Measurements from ENCODE around the gene ANKRD2.
A peak's percentile ranks its signal among the peaks of the same experiment; 100 is the strongest.
"Not testable (repeated sequence)": the region's sequence is repeated elsewhere in the genome, so short reads cannot be mapped to it uniquely, and the experiment has no call there.

The ANKRD2 gene

GRCh38 chr10:97572214-97572989, at the start of gene ANKRD2:
TSS of gene ANKRD2 (plus strand) at chr10:97572779. CDS start at chr10:97572789, 10 bp downstream.
- peak; percentile 69 for DNase-seq (ENCODE audit: low spot score)

- no peak for DNase-seq (ENCODE audit: low spot score)
These were observed 49.6 kb upstream of the ANKRD2 start for GRCh38 chr10:97522937-97523336.

- DNase-seq (ENCODE audit: low spot score) = no peak
These were observed 47.5 kb upstream of the ANKRD2 start for GRCh38 chr10:97525086-97525485.

GRCh38 chr10:97525683-97526110, 46.9 kb upstream of the ANKRD2 start:
- DNase-seq (ENCODE audit: low spot score) = no peak

- not testable (repeated sequence) for DNase-seq (ENCODE audit: low spot score)
These were observed 43.7 kb upstream of the ANKRD2 start for GRCh38 chr10:97528876-97529275.

GRCh38 chr10:97529685-97530465, 42.7 kb upstream of the ANKRD2 start:
- DNase-seq (ENCODE audit: low spot score) = no peak

GRCh38 chr10:97531401-97531986, 41.1 kb upstream of the ANKRD2 start:
- DNase-seq (ENCODE audit: low spot score) = no peak

GRCh38 chr10:97532935-97533671, 39.5 kb upstream of the ANKRD2 start:
- DNase-seq (ENCODE audit: low spot score) = no peak

GRCh38 chr10:97533888-97534287, 38.7 kb upstream of the ANKRD2 start:
- DNase-seq (ENCODE audit: low spot score) = no peak

- peak; percentile 33 for DNase-seq (ENCODE audit: low spot score)
These were observed 37.7 kb upstream of the ANKRD2 start for GRCh38 chr10:97534746-97535367.

- no peak for DNase-seq (ENCODE audit: low spot score)
These were observed 35.3 kb upstream of the ANKRD2 start for GRCh38 chr10:97537186-97537869.

GRCh38 chr10:97538411-97538810, 34.2 kb upstream of the ANKRD2 start:
- DNase-seq (ENCODE audit: low spot score) = no peak

GRCh38 chr10:97538839-97539238, 33.7 kb upstream of the ANKRD2 start:
- no peak for DNase-seq (ENCODE audit: low spot score)

GRCh38 chr10:97539523-97540200, 32.9 kb upstream of the ANKRD2 start:
- no peak for DNase-seq (ENCODE audit: low spot score)

GRCh38 chr10:97540669-97541500, 31.7 kb upstream of the ANKRD2 start:
- DNase-seq (ENCODE audit: low spot score) = no peak

GRCh38 chr10:97542169-97543024, 30.2 kb upstream of the ANKRD2 start:
- DNase-seq (ENCODE audit: low spot score) = no peak

- DNase-seq (ENCODE audit: low spot score) = no peak
These were observed 29.5 kb upstream of the ANKRD2 start for GRCh38 chr10:97543025-97543546.
